Measurements from ENCODE around the gene RPTOR.

GRCh38 chr17:80772906-80773242 is 228.2 kb downstream of the RPTOR start:
- TF ChIP-seq ESRRG (CRISPR knock-in tag; IDR thresholded peaks at IDR 0.05) (no peak), TSHZ2 (CRISPR knock-in tag; IDR thresholded peaks at IDR 0.05) (no peak), ISL1 (CRISPR knock-in tag; IDR thresholded peaks at IDR 0.05) (no peak), ARNTL (CRISPR knock-in tag; IDR thresholded peaks at IDR 0.05; ENCODE audit: borderline replicate concordance, low read depth) (no peak), ZNF70 (CRISPR knock-in tag; IDR thresholded peaks at IDR 0.05) (no peak), CREB5 (CRISPR knock-in tag; IDR thresholded peaks at IDR 0.05; ENCODE audit: low read depth) (no peak), SNAI2 (CRISPR knock-in tag; IDR thresholded peaks at IDR 0.05) (no peak), ZFP30 (CRISPR knock-in tag; IDR thresholded peaks at IDR 0.05) (no peak), BACH2 (CRISPR knock-in tag; IDR thresholded peaks at IDR 0.05; ENCODE audit: borderline replicate concordance) (no peak), ZFP3 (CRISPR knock-in tag; IDR thresholded peaks at IDR 0.05) (no peak), OSR1 (CRISPR knock-in tag; IDR thresholded peaks at IDR 0.05) (no peak)
- TF ChIP-seq, protein P1, sequence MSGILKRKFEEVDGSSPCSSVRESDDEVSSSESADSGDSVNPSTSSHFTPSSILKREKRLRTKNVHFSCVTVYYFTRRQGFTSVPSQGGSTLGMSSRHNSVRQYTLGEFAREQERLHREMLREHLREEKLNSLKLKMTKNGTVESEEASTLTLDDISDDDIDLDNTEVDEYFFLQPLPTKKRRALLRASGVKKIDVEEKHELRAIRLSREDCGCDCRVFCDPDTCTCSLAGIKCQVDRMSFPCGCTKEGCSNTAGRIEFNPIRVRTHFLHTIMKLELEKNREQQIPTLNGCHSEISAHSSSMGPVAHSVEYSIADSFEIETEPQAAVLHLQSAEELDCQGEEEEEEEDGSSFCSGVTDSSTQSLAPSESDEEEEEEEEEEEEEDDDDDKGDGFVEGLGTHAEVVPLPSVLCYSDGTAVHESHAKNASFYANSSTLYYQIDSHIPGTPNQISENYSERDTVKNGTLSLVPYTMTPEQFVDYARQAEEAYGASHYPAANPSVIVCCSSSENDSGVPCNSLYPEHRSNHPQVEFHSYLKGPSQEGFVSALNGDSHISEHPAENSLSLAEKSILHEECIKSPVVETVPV (CRISPR knock-in tag; IDR thresholded peaks at IDR 0.05): no peak
- TF ChIP-seq, protein P2, sequence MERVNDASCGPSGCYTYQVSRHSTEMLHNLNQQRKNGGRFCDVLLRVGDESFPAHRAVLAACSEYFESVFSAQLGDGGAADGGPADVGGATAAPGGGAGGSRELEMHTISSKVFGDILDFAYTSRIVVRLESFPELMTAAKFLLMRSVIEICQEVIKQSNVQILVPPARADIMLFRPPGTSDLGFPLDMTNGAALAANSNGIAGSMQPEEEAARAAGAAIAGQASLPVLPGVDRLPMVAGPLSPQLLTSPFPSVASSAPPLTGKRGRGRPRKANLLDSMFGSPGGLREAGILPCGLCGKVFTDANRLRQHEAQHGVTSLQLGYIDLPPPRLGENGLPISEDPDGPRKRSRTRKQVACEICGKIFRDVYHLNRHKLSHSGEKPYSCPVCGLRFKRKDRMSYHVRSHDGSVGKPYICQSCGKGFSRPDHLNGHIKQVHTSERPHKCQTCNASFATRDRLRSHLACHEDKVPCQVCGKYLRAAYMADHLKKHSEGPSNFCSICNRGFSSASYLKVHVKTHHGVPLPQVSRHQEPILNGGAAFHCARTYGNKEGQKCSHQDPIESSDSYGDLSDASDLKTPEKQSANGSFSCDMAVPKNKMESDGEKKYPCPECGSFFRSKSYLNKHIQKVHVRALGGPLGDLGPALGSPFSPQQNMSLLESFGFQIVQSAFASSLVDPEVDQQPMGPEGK (CRISPR knock-in tag; IDR thresholded peaks at IDR 0.05; ENCODE audit: borderline replicate concordance): no peak

Measured in SK-N-SH treated with all-trans-retinoic acid at 6 μM for 48 hours (cell line).